IPS DF 6.9 (cell line): ENCODE measurements around the gene MFRP.
A peak's percentile ranks its signal among the peaks of the same experiment; 100 is the strongest.

Experiments used
- DNase-seq: peaks from one replicate; pipeline ENCODE4 v3.0.0-alpha.2; 2013; ENCODE audit warnings: low read depth, low spot score
- H3K27ac ChIP-seq: one replicate; pipeline ENCODE4 v1.5.1; 2013; ENCODE audit warnings: low read length, control low read depth
- H3K27me3 ChIP-seq: 2 replicates; pipeline ENCODE4 v1.6.1; 2013; ENCODE audit warnings: mild to moderate bottlenecking, low read length; ENCODE audit not compliant: control insufficient read depth, insufficient read depth
- H3K36me3 ChIP-seq: 2 replicates; pipeline ENCODE4 v1.6.1; 2013; ENCODE audit warnings: low read length; ENCODE audit not compliant: control insufficient read depth, insufficient read depth
- H3K4me1 ChIP-seq: 2 replicates; pipeline ENCODE4 v1.6.1; 2013; ENCODE audit warnings: low read length; ENCODE audit not compliant: control insufficient read depth, insufficient read depth
- H3K4me3 ChIP-seq: 2 replicates; pipeline ENCODE4 v1.5.1; 2013; ENCODE audit warnings: mild to moderate bottlenecking, low read length
- H3K9me3 ChIP-seq: 2 replicates; pipeline ENCODE4 v1.6.1; 2013; ENCODE audit warnings: low read length, inconsistent platforms; ENCODE audit not compliant: control insufficient read depth, insufficient read depth
- WGBS: extraction: QIAGEN DNeasy Blood & Tissue Kit; methylation state at CpG from one replicate; pipeline ENCODE4 v1.1.7; 2013; ENCODE audit warnings: mixed read lengths, missing lambda C conversion rate; ENCODE audit not compliant: insufficient read length, insufficient coverage; 5-methylcytosine and 5-hydroxymethylcytosine counted together

Gene MFRP

GRCh38 chr11:119363851-119364590 is 17.5 kb upstream of the MFRP start:
- Histone ChIP-seq H3K4me3 (peak overlapping the region; percentile 50; the same call in 1 of the 2 replicates), H3K27ac (no peak overlapping the region), H3K36me3 (no peaks in the 10 kb centered on the region), H3K27me3 (peaks cover 14% of the 10 kb centered on the region; the same call in 1 of the 2 replicates), H3K9me3 (no peaks in the 10 kb centered on the region), H3K4me1 (peaks cover 9% of the 10 kb centered on the region)
- no peak for DNase-seq
- WGBS = no CpG with 5 or more reads among the region's 88 CpGs

DNA sequence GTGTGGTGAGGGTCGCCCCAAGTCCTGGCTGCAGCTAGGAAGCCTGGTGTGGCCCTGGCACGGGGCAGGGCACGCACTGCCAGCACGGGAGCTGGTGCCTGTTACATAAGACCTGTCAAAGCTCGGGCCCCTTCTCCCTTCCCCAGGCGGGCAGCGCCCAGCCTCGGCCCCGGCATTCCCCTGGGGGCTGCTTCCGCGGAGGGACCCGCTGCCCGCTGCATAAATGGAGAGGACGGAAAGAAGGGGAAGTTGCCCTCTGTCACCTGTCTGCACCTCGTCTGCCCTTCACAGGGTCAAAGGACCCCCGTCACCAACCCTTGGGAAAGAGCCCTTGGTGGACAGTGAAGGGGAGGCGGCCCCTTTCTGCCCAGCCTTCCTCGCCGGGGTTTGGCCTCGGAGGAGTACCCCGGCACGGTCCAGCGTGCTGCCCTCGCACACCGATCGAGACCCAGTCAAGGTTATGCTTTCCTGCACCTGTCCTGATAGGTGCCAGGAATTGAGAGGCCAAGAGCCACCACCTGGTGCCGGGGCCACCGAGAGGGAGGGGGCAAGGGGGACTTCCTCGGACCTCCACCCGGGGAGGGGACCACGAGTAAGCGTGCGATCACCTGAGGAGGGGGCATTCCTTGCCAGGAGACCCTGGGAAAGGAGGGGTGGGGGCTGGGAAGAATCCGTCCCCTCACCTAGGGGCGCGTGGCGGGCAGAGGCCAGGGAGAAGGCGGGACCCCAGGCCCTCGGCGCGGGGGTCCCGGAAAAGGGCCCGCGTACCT is 16.8 kb upstream of the MFRP start:
- peak overlapping the region; percentile 50; the same call in 1 of the 2 replicates for H3K4me3 ChIP-seq
- DNase-seq = no peak
- peaks cover 9% of the 10 kb centered on the region for H3K4me1 ChIP-seq
- peaks cover 14% of the 10 kb centered on the region; the same call in 1 of the 2 replicates for H3K27me3 ChIP-seq
- H3K9me3 ChIP-seq = no peaks in the 10 kb centered on the region
- H3K36me3 ChIP-seq = no peaks in the 10 kb centered on the region
- no peak overlapping the region for H3K27ac ChIP-seq
- WGBS = no CpG with 5 or more reads among the region's 44 CpGs

DNA sequence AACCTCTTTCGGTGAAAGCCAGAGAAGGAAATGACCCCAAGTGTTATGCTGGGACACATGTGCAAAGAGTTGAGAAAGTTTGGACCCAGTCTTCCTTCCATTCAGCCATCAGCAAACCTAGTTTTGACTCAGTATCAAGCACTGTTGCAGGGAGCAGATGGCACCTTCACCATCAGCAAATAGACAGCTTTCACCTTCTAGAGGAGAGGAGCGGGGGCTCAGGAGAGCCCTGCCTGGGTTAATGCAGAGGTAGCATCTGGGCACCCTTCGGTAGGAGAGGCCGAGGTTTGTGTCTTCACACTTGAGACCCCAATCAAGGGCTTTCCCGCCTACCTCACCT is 16.2 kb upstream of the MFRP start:
- no peak for DNase-seq
- H3K9me3 ChIP-seq = no peaks in the 10 kb centered on the region
- H3K27ac ChIP-seq = no peak overlapping the region
- peaks cover 14% of the 10 kb centered on the region; the same call in 1 of the 2 replicates for H3K27me3 ChIP-seq
- no peak overlapping the region for H3K4me3 ChIP-seq
- peaks cover 9% of the 10 kb centered on the region for H3K4me1 ChIP-seq
- H3K36me3 ChIP-seq = no peaks in the 10 kb centered on the region
- no CpG with 5 or more reads among the region's 5 CpGs for WGBS

DNA sequence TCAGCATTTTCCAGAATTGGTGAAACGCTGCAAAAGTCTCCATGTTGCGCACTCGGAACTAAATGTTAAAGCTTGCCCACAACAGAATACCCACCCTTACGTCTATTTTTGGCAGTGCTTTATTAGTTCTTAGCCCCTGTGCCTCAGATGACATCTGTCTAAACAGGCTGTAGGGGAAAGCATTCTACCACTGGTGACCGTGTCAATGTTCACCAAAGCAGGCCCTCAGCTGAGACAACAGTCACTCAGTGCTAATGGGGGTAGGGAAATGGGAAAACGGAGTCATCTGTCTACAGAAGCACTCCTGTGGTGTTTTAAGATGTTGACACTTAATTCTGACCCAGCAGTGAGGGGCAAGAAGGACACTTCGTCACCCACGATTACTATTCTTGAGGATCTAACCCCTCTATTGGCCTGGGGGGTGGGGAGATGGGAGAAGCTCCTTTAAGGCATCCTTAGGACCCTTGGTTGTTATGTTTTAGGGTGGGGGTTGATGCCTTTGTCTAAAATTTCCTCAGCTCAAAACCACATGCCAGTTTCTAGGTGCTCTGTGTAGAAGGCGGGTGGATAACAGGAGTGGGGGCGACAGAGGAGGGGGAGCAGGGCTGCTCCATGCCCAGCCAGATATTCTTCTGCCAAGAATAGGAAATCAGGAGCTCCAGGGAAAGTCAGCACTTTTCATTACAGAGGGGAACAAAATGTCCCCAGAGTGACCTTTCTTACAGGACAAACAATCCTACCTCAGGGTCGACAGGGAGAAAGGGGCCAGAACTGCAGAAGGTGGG is 15.6 kb upstream of the MFRP start:
- no peak for DNase-seq
- Histone ChIP-seq H3K4me1 (peaks cover 9% of the 10 kb centered on the region), H3K27me3 (peaks cover 14% of the 10 kb centered on the region; the same call in 1 of the 2 replicates), H3K4me3 (no peak overlapping the region), H3K36me3 (no peaks in the 10 kb centered on the region), H3K9me3 (no peaks in the 10 kb centered on the region), H3K27ac (no peak overlapping the region)
- WGBS = no CpG with 5 or more reads among the region's 11 CpGs

DNA sequence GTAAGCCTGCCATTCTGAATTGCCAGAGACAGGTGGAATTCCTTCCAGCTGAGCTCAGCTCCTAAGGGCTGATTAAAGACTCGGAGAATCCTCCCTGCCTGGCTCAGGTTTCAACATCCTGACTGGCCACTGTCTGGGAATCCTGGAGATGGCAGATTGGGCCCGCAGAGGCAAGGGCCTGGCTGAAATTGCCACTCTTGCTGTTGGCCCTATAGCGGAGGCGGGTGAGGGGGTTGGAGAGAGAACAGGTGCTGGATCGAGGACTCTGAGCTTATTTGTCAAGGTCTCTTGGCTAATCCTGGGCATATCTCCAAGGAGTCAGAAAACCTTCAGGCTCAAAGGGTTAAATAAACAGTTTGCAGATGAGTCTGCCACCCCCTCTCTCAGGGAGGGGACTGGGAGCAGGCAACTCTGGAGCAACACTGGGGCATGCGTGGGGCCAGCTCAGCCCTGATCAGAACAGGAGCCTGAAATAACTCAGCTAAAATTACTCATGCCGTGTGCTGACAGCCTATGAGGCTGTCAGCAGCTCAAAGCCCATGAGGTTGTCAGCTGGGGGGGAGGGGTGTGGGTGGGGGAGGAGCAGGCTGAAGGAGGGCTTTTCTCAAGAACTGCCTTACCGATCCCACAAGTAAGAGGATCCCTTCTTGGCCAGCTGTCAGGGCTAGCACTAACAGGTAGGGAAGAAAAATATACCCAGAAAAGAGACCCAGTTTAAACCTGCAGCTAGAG is 14.7 kb upstream of the MFRP start:
- H3K4me3 ChIP-seq = no peak overlapping the region
- H3K9me3 ChIP-seq = no peaks in the 10 kb centered on the region
- WGBS = no CpG with 5 or more reads among the region's 8 CpGs
- H3K27ac ChIP-seq = no peak overlapping the region
- peaks cover 14% of the 10 kb centered on the region; the same call in 1 of the 2 replicates for H3K27me3 ChIP-seq
- DNase-seq = no peak
- H3K4me1 ChIP-seq = peaks cover 9% of the 10 kb centered on the region
- no peaks in the 10 kb centered on the region for H3K36me3 ChIP-seq

DNA sequence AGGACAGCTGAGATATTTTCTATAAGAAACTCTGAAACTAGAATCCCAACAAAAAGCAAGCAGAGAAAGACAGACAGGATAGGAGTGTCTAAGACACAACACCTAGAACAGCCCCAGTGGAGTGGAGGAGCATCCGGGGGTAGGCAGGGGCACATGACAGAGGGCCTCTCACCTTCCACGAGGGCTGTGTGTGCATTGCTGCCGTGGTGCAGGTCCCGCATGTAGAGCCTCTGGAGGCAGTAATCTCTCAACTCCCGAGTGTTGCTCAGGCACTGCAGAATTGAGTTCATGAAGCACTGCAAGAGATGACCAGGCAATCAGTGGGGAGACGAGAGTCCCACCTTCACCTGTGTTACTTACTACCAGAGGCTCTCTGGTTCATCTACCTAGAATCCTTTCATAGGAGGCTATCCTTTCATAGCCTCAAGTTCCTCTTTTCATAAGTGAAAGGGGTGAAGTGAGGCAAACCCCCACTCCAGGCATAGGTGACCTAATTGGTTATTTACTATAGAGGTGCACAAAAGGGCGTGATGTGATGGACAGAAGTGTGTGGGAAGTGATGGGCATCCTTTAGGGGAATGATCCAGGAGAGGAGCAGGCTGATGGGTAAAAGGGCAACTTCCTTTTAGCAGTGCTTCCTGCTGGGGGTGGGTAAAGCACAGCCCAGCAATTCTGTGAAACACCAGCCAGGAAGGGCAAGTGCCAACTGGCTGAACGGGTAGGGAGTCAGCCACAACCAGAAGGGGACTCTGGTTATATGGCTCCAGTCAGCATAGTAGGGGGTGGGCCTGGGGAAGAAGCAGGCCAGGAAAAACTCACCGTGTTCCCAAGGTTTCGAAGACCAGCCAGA is 13.1 kb upstream of the MFRP start:
- no peaks in the 10 kb centered on the region for H3K36me3 ChIP-seq
- peaks cover 8% of the 10 kb centered on the region for H3K4me1 ChIP-seq
- DNase-seq = no peak
- H3K27ac ChIP-seq = no peak overlapping the region
- H3K4me3 ChIP-seq = no peak overlapping the region
- peaks cover 11% of the 10 kb centered on the region; the same call in 1 of the 2 replicates for H3K27me3 ChIP-seq
- WGBS = no CpG with 5 or more reads among the region's 10 CpGs
- H3K9me3 ChIP-seq = no peaks in the 10 kb centered on the region

GRCh38 chr11:119357074-119357473 is 10.6 kb upstream of the MFRP start:
- Histone ChIP-seq H3K4me1 (peaks cover 3% of the 10 kb centered on the region), H3K36me3 (no peaks in the 10 kb centered on the region), H3K27ac (no peak overlapping the region), H3K27me3 (no peaks in the 10 kb centered on the region), H3K4me3 (no peak overlapping the region; the same call in 1 of the 2 replicates), H3K9me3 (no peaks in the 10 kb centered on the region)
- no peak for DNase-seq
- WGBS = no CpG with 5 or more reads among the region's 13 CpGs

DNA sequence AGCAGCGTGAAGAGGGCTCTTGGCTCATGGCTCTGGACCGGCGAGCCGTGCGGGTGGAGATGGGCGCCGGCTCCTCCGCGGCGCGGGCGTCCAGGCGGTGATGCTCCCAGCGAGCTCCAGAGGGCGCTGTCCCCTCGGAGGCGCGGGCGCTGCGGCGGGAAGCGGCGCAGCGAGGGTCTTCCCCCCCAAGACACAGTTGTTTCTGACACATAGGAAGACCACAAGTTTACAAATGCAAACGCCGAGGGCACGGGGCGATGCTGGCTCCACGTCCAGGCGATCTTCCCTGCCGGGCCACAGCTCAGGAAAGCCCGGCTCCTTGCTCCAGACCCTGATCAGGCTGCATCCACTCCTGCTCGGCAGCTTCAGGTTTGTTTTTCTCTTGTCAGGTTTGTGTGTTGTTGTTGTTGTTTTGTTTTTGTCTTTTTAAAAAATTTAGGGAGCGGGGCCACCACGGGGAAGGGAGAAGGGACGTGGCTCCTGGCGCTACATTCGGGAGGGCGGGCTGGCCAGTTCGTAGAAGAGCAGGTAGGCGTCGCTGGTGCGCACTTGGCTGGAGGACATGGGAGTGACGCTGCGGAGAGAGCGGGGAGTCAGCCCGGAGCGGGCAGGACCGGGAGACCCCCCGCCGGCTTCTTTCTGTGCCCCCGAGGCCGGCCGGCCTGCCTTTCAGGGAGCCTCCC is 10.0 kb upstream of the MFRP start:
- no peaks in the 10 kb centered on the region for H3K36me3 ChIP-seq
- no CpG with 5 or more reads among the region's 54 CpGs for WGBS
- no peaks in the 10 kb centered on the region for H3K9me3 ChIP-seq
- DNase-seq = no peak
- H3K27me3 ChIP-seq = no peaks in the 10 kb centered on the region
- peak overlapping the region; percentile 37; the same call in 1 of the 2 replicates for H3K4me3 ChIP-seq
- H3K4me1 ChIP-seq = peaks cover 3% of the 10 kb centered on the region
- no peak overlapping the region for H3K27ac ChIP-seq
